ENCODE data around the gene TUT4. TPM values are rescaled to one million over a fixed set of nuclear protein-coding genes. Genes with fewer than 3 reads are reported as not detected.

TUT4 gene
- total RNA-seq, 5 donors from 2014 or later (not counting 1 experiment from before 2014, with no cell fraction given): 109 to 143 (median 129) TPM

GRCh38 chr1:52590266-52590665, 37.4 kb upstream of the TUT4 start:
- WGBS (ENCODE audit: insufficient coverage): 65% methylated on average over 4 of the region's 6 CpGs
- Mint-ChIP-seq H3K27ac (no peak overlapping the region), H3K9me3 (no peaks in the 10 kb centered on the region), H3K36me3 (no peaks in the 10 kb centered on the region), H3K4me1 (peaks cover 0 to 10% (median 0%) of the 10 kb centered on the region in 3 donors), H3K4me3 (no peak overlapping the region), H3K27me3 (no peaks in the 10 kb centered on the region)
- Histone ChIP-seq H3K27ac (ENCODE audit: low read length) (no peak overlapping the region), H3K36me3 (ENCODE audit: control insufficient read depth in 2 of 2, extremely low read depth in 1 of 2, insufficient read depth in 1 of 2, low read length in 1 of 2) (no peaks in the 10 kb centered on the region), H3K4me1 (ENCODE audit: control insufficient read depth in 1 of 2, extremely low read depth in 1 of 2, insufficient read depth in 2 of 2, low read length in 2 of 2) (no peaks in the 10 kb centered on the region), H3K4me3 (ENCODE audit: control insufficient read depth in 1 of 2, extremely low read depth in 1 of 2, low read length in 1 of 2) (no peak overlapping the region), H3K9me3 (no peaks in the 10 kb centered on the region), H3K27me3 (replicated peaks in 1 of 2; ENCODE audit: control insufficient read depth in 2 of 2, extremely low read depth in 1 of 2, insufficient read depth in 2 of 2, low read length in 1 of 2) (no peaks in the 10 kb centered on the region)
- no peak for ATAC-seq (replicated peaks in 1 of 4)
- ChIA-PET POLR2A (no interaction called here), CTCF (no interaction called here)
- no peak for DNase-seq

- Mint-ChIP-seq H3K9me3 (no peaks in the 10 kb centered on the region), H3K4me1 (peaks cover 0 to 10% (median 0%) of the 10 kb centered on the region in 3 donors), H3K4me3 (no peak overlapping the region), H3K36me3 (no peaks in the 10 kb centered on the region), H3K27me3 (peaks cover 2 to 4% of the 10 kb centered on the region in 2 donors), H3K27ac (no peak overlapping the region)
- WGBS (ENCODE audit: insufficient coverage): no CpG with 5 or more reads among the region's 1 CpG
- H3K27me3 ChIP-seq (replicated peaks in 1 of 2; ENCODE audit: control insufficient read depth in 2 of 2, extremely low read depth in 1 of 2, insufficient read depth in 2 of 2, low read length in 1 of 2): no peaks in the 10 kb centered on the region
- no peaks in the 10 kb centered on the region for H3K9me3 ChIP-seq
- ATAC-seq (replicated peaks in 1 of 4) (no peak), DNase-seq (no peak)
- H3K4me3 ChIP-seq (ENCODE audit: control insufficient read depth in 1 of 2, extremely low read depth in 1 of 2, low read length in 1 of 2): no peak overlapping the region
- ChIA-PET CTCF (no interaction called here), POLR2A (no interaction called here)
- H3K27ac ChIP-seq (ENCODE audit: low read length): no peak overlapping the region
- no peaks in the 10 kb centered on the region for H3K36me3 ChIP-seq (ENCODE audit: control insufficient read depth in 2 of 2, extremely low read depth in 1 of 2, insufficient read depth in 1 of 2, low read length in 1 of 2)
- H3K4me1 ChIP-seq (ENCODE audit: control insufficient read depth in 1 of 2, extremely low read depth in 1 of 2, insufficient read depth in 2 of 2, low read length in 2 of 2): no peaks in the 10 kb centered on the region
Measured at GRCh38 chr1:52588535-52588934, 35.6 kb upstream of the TUT4 start.

DNA sequence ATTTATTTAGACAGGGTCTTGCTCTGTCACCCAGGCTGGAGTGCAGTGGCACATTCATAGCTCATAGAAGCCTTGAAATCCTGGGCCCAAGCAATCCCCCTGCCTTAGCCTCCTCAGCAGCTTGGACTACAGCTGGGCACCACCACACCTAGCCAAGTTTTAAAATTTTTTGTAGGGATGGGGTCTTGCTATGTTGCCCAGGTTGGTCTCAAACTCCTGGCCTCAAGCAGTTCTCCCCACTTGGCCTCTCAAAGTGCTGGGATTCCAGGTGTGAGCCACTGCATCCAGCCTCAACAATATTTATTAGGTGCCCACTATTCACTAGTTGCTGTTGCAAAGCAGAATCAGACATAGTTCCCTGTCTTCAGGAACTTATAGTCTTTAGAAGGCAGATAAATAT, 35.1 kb upstream of the TUT4 start:
- no peaks in the 10 kb centered on the region for H3K9me3 ChIP-seq
- no peaks in the 10 kb centered on the region for H3K36me3 ChIP-seq (ENCODE audit: control insufficient read depth in 2 of 2, extremely low read depth in 1 of 2, insufficient read depth in 1 of 2, low read length in 1 of 2)
- H3K27me3 ChIP-seq (replicated peaks in 1 of 2; ENCODE audit: control insufficient read depth in 2 of 2, extremely low read depth in 1 of 2, insufficient read depth in 2 of 2, low read length in 1 of 2): no peaks in the 10 kb centered on the region
- H3K4me1 ChIP-seq (ENCODE audit: control insufficient read depth in 1 of 2, extremely low read depth in 1 of 2, insufficient read depth in 2 of 2, low read length in 2 of 2): no peaks in the 10 kb centered on the region
- no peak overlapping the region for H3K4me3 Mint-ChIP-seq
- H3K9me3 Mint-ChIP-seq: no peaks in the 10 kb centered on the region
- ChIA-PET CTCF (no interaction called here), POLR2A (no interaction called here)
- no peak overlapping the region for H3K27ac Mint-ChIP-seq
- no peak overlapping the region for H3K4me3 ChIP-seq (ENCODE audit: control insufficient read depth in 1 of 2, extremely low read depth in 1 of 2, low read length in 1 of 2)
- DNase-seq (no peak), ATAC-seq (replicated peaks in 1 of 4) (no peak)
- H3K36me3 Mint-ChIP-seq: no peaks in the 10 kb centered on the region
- H3K27me3 Mint-ChIP-seq: peaks cover 2 to 4% of the 10 kb centered on the region in 2 donors
- peaks cover 0 to 10% (median 0%) of the 10 kb centered on the region in 3 donors for H3K4me1 Mint-ChIP-seq
- no peak overlapping the region for H3K27ac ChIP-seq (ENCODE audit: low read length)

DNA sequence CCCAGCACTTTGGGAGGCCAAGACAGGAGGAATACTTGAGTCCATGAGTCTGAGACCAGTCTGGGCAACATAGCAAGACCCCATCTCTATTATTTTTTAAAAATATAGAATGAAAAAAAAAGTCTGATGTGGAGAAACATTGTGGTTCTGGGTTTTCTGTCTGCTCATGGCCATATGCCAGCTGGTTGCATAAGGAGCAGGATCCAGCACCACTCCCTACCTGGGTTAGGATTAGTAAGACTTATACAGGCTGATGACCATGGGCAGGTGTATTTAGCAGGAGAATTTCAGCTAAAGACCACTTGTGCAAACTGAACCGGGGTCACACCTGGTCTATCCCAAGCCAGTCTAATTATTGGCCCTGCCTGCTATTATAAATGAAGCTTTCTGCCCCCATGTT, 32.6 kb upstream of the TUT4 start:
- CTCF ChIA-PET: no interaction called here
- peaks cover 2 to 4% of the 10 kb centered on the region in 2 donors for H3K27me3 Mint-ChIP-seq
- WGBS (ENCODE audit: insufficient coverage): no CpG with 5 or more reads among the region's 1 CpG
- H3K36me3 ChIP-seq (ENCODE audit: control insufficient read depth in 2 of 2, extremely low read depth in 1 of 2, insufficient read depth in 1 of 2, low read length in 1 of 2): no peaks in the 10 kb centered on the region
- no peaks in the 10 kb centered on the region for H3K9me3 Mint-ChIP-seq
- H3K36me3 Mint-ChIP-seq: no peaks in the 10 kb centered on the region
- no peaks in the 10 kb centered on the region for H3K9me3 ChIP-seq
- no peak overlapping the region for H3K4me3 Mint-ChIP-seq
- no peak overlapping the region for H3K4me3 ChIP-seq (ENCODE audit: control insufficient read depth in 1 of 2, extremely low read depth in 1 of 2, low read length in 1 of 2)
- no peak overlapping the region for H3K27ac Mint-ChIP-seq
- no peak for ATAC-seq (replicated peaks in 1 of 4)
- H3K4me1 ChIP-seq (ENCODE audit: control insufficient read depth in 1 of 2, extremely low read depth in 1 of 2, insufficient read depth in 2 of 2, low read length in 2 of 2): no peaks in the 10 kb centered on the region
- DNase-seq: no peak
- peaks cover 0 to 2% (median 0%) of the 10 kb centered on the region in 3 donors for H3K4me1 Mint-ChIP-seq
- H3K27ac ChIP-seq (ENCODE audit: low read length): no peak overlapping the region
- POLR2A ChIA-PET: no interaction called here
- no peaks in the 10 kb centered on the region for H3K27me3 ChIP-seq (replicated peaks in 1 of 2; ENCODE audit: control insufficient read depth in 2 of 2, extremely low read depth in 1 of 2, insufficient read depth in 2 of 2, low read length in 1 of 2)

GRCh38 chr1:52582116-52582696, 29.3 kb upstream of the TUT4 start:
- Mint-ChIP-seq H3K9me3 (no peaks in the 10 kb centered on the region), H3K27me3 (peaks cover 2 to 4% of the 10 kb centered on the region in 2 donors), H3K4me1 (peaks cover 5 to 14% (median 11%) of the 10 kb centered on the region in 3 donors), H3K27ac (no peak overlapping the region), H3K4me3 (no peak overlapping the region), H3K36me3 (no peaks in the 10 kb centered on the region)
- DNase-seq (no peak), ATAC-seq (replicated peaks in 1 of 4) (no peak)
- 100% methylated on average over 1 of the region's 10 CpGs for WGBS (ENCODE audit: insufficient coverage)
- Histone ChIP-seq H3K9me3 (no peaks in the 10 kb centered on the region), H3K27me3 (replicated peaks in 1 of 2; ENCODE audit: control insufficient read depth in 2 of 2, extremely low read depth in 1 of 2, insufficient read depth in 2 of 2, low read length in 1 of 2) (no peaks in the 10 kb centered on the region), H3K27ac (ENCODE audit: low read length) (no peak overlapping the region), H3K36me3 (ENCODE audit: control insufficient read depth in 2 of 2, extremely low read depth in 1 of 2, insufficient read depth in 1 of 2, low read length in 1 of 2) (no peaks in the 10 kb centered on the region), H3K4me1 (ENCODE audit: control insufficient read depth in 1 of 2, extremely low read depth in 1 of 2, insufficient read depth in 2 of 2, low read length in 2 of 2) (peaks cover 0 to 4% of the 10 kb centered on the region in 2 experiments), H3K4me3 (ENCODE audit: control insufficient read depth in 1 of 2, extremely low read depth in 1 of 2, low read length in 1 of 2) (no peak overlapping the region)
- ChIA-PET CTCF (no interaction called here), POLR2A (interaction anchor here in 1 of 2 donors (0.8 kb wide), 1 partner anchor 81 kb away, joined by 3 read pairs; no protein-coding TSS in a partner anchor)

GRCh38 chr1:52580283-52580682, 27.4 kb upstream of the TUT4 start:
- Mint-ChIP-seq H3K36me3 (no peaks in the 10 kb centered on the region), H3K9me3 (no peaks in the 10 kb centered on the region), H3K27ac (no peak overlapping the region), H3K27me3 (peaks cover 2 to 4% of the 10 kb centered on the region in 2 donors), H3K4me1 (peaks cover 5 to 14% (median 11%) of the 10 kb centered on the region in 3 donors), H3K4me3 (no peak overlapping the region)
- no peaks in the 10 kb centered on the region for H3K36me3 ChIP-seq (ENCODE audit: control insufficient read depth in 2 of 2, extremely low read depth in 1 of 2, insufficient read depth in 1 of 2, low read length in 1 of 2)
- ChIA-PET POLR2A (interaction anchor here in 1 of 2 donors (0.6 kb wide), 1 partner anchor 28 kb away, joined by 3 read pairs; the partner anchor contains the start of gene TUT4), CTCF (no interaction called here)
- no peak for DNase-seq
- H3K4me3 ChIP-seq (ENCODE audit: control insufficient read depth in 1 of 2, extremely low read depth in 1 of 2, low read length in 1 of 2): no peak overlapping the region
- H3K9me3 ChIP-seq: no peaks in the 10 kb centered on the region
- peaks cover 0 to 4% of the 10 kb centered on the region in 2 experiments for H3K4me1 ChIP-seq (ENCODE audit: control insufficient read depth in 1 of 2, extremely low read depth in 1 of 2, insufficient read depth in 2 of 2, low read length in 2 of 2)
- no peak overlapping the region for H3K27ac ChIP-seq (ENCODE audit: low read length)
- H3K27me3 ChIP-seq (replicated peaks in 1 of 2; ENCODE audit: control insufficient read depth in 2 of 2, extremely low read depth in 1 of 2, insufficient read depth in 2 of 2, low read length in 1 of 2): no peaks in the 10 kb centered on the region
- no peak for ATAC-seq (replicated peaks in 1 of 4)
- 100% methylated on average over 1 of the region's 3 CpGs for WGBS (ENCODE audit: insufficient coverage)
